HG02678 (cell line): ENCODE results near the gene RYR3.

Experiments
- ATAC-seq: cut with Tn5 transposase; IDR thresholded peaks from one replicate; pipeline ENCODE4 v1.9.1; 2021; ENCODE audit warnings: mild to moderate bottlenecking, moderate library complexity; ENCODE audit not compliant: unreplicated experiment

Gene RYR3

GRCh38 chr15:33317896-33318295 is 7.1 kb downstream of the RYR3 start:
- ATAC-seq, result no peak

GRCh38 chr15:33320017-33320416 is 9.2 kb downstream of the RYR3 start:
- no peak for ATAC-seq

GRCh38 chr15:33322091-33322490 is 11.3 kb downstream of the RYR3 start:
- no peak for ATAC-seq

DNA sequence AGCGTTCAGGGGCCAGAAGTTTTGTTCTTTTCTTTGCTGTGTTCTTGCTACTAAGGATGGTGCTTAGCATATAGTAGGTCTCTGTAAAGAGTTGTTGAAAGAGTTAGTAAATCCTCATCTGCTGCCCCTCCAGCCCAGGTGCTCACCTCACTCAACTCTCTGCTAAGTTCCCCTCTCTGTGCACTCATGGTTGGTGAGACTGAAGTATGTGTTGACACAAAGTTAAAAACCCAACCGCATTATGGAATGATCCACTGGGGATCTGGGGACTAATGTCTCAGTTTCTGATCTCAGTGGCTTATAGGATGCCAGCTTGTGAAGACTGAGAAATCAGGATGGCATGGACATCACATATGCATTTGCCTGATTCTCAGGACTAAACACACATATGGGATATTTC is 13.8 kb downstream of the RYR3 start:
- no peak for ATAC-seq

DNA sequence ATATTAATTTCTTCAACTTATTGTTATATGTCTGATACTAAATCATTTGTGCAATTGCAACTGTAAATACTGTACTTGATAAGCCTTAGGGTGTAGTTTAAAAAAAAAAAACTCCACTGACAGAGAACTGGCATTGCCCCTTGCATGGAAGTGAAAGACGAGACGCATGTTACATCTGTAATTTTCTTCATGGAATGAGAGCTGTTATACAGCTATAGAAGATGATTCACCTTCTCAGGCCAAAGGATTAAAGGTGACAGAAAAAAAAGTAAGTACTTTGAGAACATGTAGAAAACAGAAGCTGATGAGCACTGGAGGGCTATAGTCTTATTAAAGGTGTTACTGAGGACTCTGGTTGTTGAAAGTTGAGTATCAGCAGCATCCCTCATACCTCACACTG is 16.1 kb downstream of the RYR3 start:
- ATAC-seq, result no peak

DNA sequence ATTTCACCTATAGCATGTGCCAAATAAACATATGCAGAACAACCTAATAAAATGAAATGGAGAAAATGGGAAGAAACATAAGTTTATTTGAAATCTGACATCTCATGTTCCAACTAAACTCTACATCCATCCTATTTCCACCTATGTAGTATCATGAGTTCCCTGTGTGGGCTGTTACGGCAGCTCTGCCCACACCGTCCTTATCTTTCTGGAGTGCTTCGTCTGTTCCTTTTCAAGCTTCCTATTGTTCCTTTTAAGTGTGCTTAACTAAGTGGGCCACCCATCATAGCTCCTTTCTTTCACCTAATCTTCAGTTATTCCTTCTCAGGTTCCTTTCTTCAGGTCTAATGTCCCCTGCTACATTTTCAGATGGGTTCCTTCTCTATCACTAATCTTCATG is 17.3 kb downstream of the RYR3 start:
- no peak for ATAC-seq

DNA sequence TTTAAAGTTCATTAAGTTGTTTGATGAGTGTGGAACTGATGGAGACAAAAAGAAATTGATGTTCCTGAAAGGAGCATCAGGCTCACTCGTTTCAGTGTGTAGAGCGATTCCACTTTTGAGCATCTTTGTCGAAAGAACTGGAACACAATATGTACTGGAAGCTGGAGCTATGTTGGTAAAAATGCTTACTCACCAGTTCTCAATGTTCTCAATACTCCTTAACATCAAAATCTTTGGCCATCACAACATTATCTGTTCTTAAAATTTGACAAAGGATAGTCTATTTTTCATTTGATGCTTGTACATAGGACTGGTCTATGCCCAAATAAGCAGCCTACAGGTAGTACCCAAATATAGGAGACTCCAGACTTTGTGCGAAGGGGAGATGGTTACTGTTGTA is 18.7 kb downstream of the RYR3 start:
- ATAC-seq, result no peak

DNA sequence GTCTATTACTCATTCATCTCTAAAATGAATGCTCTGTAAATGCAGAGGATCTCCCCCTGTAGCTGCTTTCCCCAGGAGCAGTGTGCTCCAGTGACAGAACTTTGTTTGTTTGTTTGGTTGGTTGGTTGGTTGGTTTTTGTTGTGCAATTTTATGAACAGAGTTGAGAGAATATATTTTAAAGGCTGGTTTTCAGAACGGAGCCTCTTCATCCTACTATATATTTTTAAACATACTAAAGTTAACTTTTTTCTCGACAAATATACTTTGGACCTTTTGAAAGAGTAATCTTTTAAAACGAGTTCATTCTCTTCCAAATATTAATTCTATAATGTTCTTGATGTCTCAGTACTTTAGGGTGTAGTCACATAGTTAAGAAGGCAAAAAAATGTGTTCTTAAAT is 20.2 kb downstream of the RYR3 start:
- ATAC-seq, result no peak

DNA sequence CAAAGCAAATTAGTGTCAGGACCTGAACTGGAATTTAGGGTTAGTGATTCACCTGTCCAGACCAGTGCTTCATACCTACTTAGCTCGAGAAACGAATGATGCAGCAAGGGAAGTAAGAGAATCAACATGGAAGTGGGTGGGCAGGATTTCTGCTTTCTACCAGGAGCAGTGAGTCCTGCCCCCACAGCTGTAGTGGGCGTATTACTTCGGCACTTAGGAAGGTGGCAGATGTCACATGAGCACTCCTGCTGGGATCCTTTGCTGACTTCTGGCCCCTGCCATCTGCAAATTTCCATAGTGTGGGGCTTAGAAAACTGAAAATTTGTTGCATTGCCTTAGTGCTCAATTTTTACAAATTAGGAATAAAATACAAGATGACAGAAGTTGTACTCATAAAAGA is 31.2 kb downstream of the RYR3 start:
- ATAC-seq, result no peak

DNA sequence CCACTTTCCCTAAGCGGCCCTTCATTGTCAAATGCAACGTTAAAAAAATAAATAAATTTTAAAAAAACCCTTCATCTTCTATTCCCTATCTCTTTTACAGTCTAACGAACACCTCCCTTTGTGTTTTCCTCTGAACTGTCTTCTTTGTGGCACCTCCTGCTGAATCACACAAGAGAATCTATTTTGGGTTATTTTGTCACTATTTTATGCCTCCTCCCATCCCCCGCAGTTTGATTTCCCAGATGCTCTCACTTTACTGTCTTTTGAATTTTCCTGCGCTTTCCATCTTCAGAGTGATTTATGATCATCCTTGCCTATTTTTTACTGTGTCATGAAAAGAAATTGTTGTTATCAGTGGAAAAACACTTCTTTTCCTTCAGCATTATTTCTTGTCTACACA is 32.5 kb downstream of the RYR3 start:
- no peak for ATAC-seq

- ATAC-seq, result no peak
These were observed 33.3 kb downstream of the RYR3 start for GRCh38 chr15:33344111-33344510.

GRCh38 chr15:33344530-33344929 is 33.8 kb downstream of the RYR3 start:
- no peak for ATAC-seq

- no peak for ATAC-seq
These were observed 43.6 kb downstream of the RYR3 start for GRCh38 chr15:33354411-33354810.

- ATAC-seq, result no peak
These were observed 47.1 kb downstream of the RYR3 start for GRCh38 chr15:33357845-33358244.

DNA sequence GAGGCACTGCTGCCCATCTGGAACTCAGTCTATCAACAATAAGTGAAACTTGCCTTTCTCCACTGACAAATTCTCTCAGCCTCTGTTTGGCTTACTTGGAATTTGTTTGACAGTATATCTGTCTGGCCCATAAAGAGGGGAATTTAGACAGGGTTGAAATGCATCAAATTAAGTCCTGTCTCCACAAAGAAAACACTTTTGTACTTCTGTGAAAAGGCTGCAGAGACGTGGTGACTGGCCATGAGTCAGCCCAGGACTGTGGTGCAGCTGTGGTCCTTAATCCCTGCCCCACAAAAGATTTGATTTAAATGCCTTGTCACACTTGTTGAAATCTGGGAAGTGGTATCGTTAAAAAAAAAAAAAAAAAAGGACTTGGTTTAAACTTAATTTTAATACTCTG is 47.5 kb downstream of the RYR3 start:
- no peak for ATAC-seq

- ATAC-seq, result no peak
These were observed 50.1 kb downstream of the RYR3 start for GRCh38 chr15:33360886-33361285.

DNA sequence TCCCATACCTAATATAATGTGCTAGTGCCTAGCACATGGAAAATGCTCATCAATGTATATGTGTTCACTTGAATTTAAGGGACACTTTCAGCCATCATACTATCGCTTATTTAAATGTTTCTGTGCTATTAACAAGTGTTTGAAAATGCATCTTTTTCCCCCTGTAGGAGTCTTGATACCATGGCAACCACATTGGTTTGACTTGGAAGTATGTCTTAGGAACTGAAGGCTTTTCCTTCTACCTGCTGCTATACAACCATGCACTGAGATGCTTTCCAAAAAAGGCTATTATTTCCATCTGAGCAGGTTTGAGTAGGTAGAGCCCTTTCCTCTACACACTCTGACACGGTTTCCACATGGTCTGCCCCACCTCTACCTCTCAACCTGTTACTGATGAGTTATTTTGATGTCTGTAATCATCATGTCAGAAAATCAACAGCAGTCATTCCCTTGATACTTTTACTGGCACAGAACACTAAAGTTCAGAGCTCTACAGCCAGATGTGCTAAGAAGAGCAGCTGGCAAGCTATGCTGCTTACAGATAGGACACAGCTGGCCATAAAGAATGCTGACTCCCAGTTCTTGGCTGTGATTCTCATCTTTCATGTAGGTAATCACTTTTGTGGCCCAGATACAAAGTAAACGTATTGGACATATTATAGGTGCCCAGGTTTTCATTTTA is 59.3 kb downstream of the RYR3 start:
- no peak for ATAC-seq

GRCh38 chr15:33370623-33371020 is 59.9 kb downstream of the RYR3 start:
- ATAC-seq, result no peak

GRCh38 chr15:33371159-33371558 is 60.4 kb downstream of the RYR3 start:
- no peak for ATAC-seq

- ATAC-seq, result no peak
These were observed 63.6 kb downstream of the RYR3 start for GRCh38 chr15:33374226-33374914.

DNA sequence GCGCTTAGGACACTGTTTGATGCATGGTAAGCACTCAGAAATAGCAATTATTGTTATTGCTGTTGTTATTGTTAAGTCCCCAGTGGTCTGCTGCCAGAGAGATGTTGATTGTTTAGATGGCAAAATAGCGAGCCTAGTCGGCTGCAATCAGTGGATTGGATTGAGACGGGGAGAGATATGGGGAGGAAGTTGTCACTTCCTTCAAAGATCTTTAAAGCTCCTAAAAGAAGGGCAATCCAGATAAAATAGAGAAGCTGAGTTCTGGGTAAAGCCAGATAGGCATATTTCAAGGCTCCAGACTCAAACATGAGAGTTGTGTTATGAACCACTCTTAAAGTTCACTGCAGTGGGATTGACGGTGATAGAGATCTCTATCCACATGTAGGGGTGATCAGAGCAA is 64.5 kb downstream of the RYR3 start:
- ATAC-seq, result no peak

GRCh38 chr15:33377204-33377603 is 66.4 kb downstream of the RYR3 start:
- no peak for ATAC-seq
